Renal cortex interstitium (tissue), 11 donors: ENCODE results near the gene ATAD3C. TPM values are rescaled to one million over a fixed set of nuclear protein-coding genes. Genes with fewer than 3 reads are reported as not detected.
"Not testable (repeated sequence)": the region's sequence is repeated elsewhere in the genome, so short reads cannot be mapped to it uniquely, and the experiment has no call there.

Source experiments
- DNase-seq, 11 donors: peaks; one replicate each; pipeline ENCODE4 v3.0.0-alpha.2; 2013; ENCODE audit warnings: low read depth in 9 of 11, low spot score in 4 of 11; ENCODE audit errors: extremely low read depth in 1 of 11
- polyA plus RNA-seq, 3 donors: library from polyadenylated mRNA; unstranded; fragments of 120-200 nt; gene quantifications; one replicate each; pipeline ENCODE4 v1.2.1, GENCODE V29; 2013; ENCODE audit not compliant: insufficient read length in 3 of 3

ATAD3C gene
- polyA plus RNA-seq, 3 donors, result 2.2 to 5.5 (median 2.9) TPM

GRCh38 chr1:1513675-1514074 is 64.2 kb downstream of the ATAD3C start:
- not testable (repeated sequence) for DNase-seq

GRCh38 chr1:1514376-1514775 is 64.9 kb downstream of the ATAD3C start:
- not testable (repeated sequence) for DNase-seq

GRCh38 chr1:1516923-1517322 is 67.4 kb downstream of the ATAD3C start:
- not testable (repeated sequence) for DNase-seq

GRCh38 chr1:1517973-1518620 is 68.6 kb downstream of the ATAD3C start:
- DNase-seq, result no peak

GRCh38 chr1:1518621-1519007 is 69.1 kb downstream of the ATAD3C start:
- DNase-seq, result not testable (repeated sequence)

Other genes with a start within 250 kb of the ATAD3C start
- under 1 TPM; 0.20 to 0.80 (median 0.43) TPM for gene TNFRSF18, start 243.1 kb upstream of the ATAD3C start, polyA plus RNA-seq
- gene TNFRSF4, start 235.5 kb upstream of the ATAD3C start, polyA plus RNA-seq, result 1 to 10 TPM; 1.1 to 3.0 (median 2.4) TPM
- 100 to 1,000 TPM; 106 to 141 (median 132) TPM for gene SDF4, start 217.7 kb upstream of the ATAD3C start, polyA plus RNA-seq
- gene B3GALT6, start 217.5 kb upstream of the ATAD3C start, polyA plus RNA-seq, result 10 to 100 TPM; 20.9 to 22.5 (median 21.3) TPM
- 10 to 100 TPM in 2 of 3 donors, 1 to 10 TPM in 1; 7.5 to 17.4 (median 12.2) TPM for gene C1QTNF12, start 203.0 kb upstream of the ATAD3C start, polyA plus RNA-seq
- gene UBE2J2, start 175.8 kb upstream of the ATAD3C start, polyA plus RNA-seq, result 10 to 100 TPM; 44.5 to 58.5 (median 53.4) TPM
- 10 to 100 TPM in 1 of 3 donors, 1 to 10 TPM in 2; 3.9 to 10.5 (median 5.8) TPM for gene SCNN1D, start 169.3 kb upstream of the ATAD3C start, polyA plus RNA-seq
- gene ACAP3, start 141.8 kb upstream of the ATAD3C start, polyA plus RNA-seq, result 10 to 100 TPM; 22.4 to 39.1 (median 38.3) TPM
- 10 to 100 TPM in 2 of 3 donors, 1 to 10 TPM in 1; 4.5 to 10.4 (median 10.0) TPM for gene PUSL1, start 141.1 kb upstream of the ATAD3C start, polyA plus RNA-seq
- 100 to 1,000 TPM; 107 to 159 (median 117) TPM for gene INTS11, start 125.0 kb upstream of the ATAD3C start, polyA plus RNA-seq
- 10 to 100 TPM; 10.0 to 18.0 (median 16.0) TPM for gene CPTP, start 124.9 kb upstream of the ATAD3C start, polyA plus RNA-seq
- gene TAS1R3, start 118.4 kb upstream of the ATAD3C start, polyA plus RNA-seq, result under 1 TPM; 0.31 to 0.52 (median 0.47) TPM
- gene DVL1, start 100.3 kb upstream of the ATAD3C start, polyA plus RNA-seq, result 10 to 100 TPM; 23.6 to 45.9 (median 42.6) TPM
- 100 to 1,000 TPM; 145 to 202 (median 196) TPM for gene MXRA8, start 91.1 kb upstream of the ATAD3C start, polyA plus RNA-seq
- 10 to 100 TPM; 52.0 to 89.3 (median 86.3) TPM for gene AURKAIP1, start 74.5 kb upstream of the ATAD3C start, polyA plus RNA-seq
- gene CCNL2, start 50.4 kb upstream of the ATAD3C start, polyA plus RNA-seq, result 100 to 1,000 TPM; 241 to 386 (median 255) TPM
- 100 to 1,000 TPM; 115 to 120 (median 120) TPM for gene MRPL20, start 42.4 kb upstream of the ATAD3C start, polyA plus RNA-seq
- gene ANKRD65, start 28.4 kb upstream of the ATAD3C start, polyA plus RNA-seq, result 10 to 100 TPM in 2 of 3 donors, 1 to 10 TPM in 1; 8.3 to 14.7 (median 10.6) TPM
- 10 to 100 TPM; 31.6 to 74.6 (median 62.4) TPM for gene VWA1, start 14.0 kb upstream of the ATAD3C start, polyA plus RNA-seq
- 10 to 100 TPM; 11.6 to 28.5 (median 15.1) TPM for gene ATAD3B, start 22.1 kb downstream of the ATAD3C start, polyA plus RNA-seq
- 10 to 100 TPM; 15.4 to 29.0 (median 25.9) TPM for gene ATAD3A, start 62.5 kb downstream of the ATAD3C start, polyA plus RNA-seq
- 10 to 100 TPM in 1 of 3 donors, 1 to 10 TPM in 2; 4.0 to 12.1 (median 6.6) TPM for gene TMEM240, start 90.9 kb downstream of the ATAD3C start, polyA plus RNA-seq
- gene SSU72, start 125.2 kb downstream of the ATAD3C start, polyA plus RNA-seq, result 10 to 100 TPM; 79.9 to 85.8 (median 80.6) TPM
- 1 to 10 TPM; 1.8 to 4.8 (median 3.2) TPM for gene FNDC10, start 150.4 kb downstream of the ATAD3C start, polyA plus RNA-seq
- 10 to 100 TPM; 30.3 to 71.4 (median 70.4) TPM for gene MIB2, start 165.8 kb downstream of the ATAD3C start, polyA plus RNA-seq
- 10 to 100 TPM; 15.0 to 36.3 (median 35.3) TPM for gene MMP23B, start 182.5 kb downstream of the ATAD3C start, polyA plus RNA-seq
- 10 to 100 TPM; 37.7 to 45.5 (median 42.4) TPM for gene CDK11B, start 209.3 kb downstream of the ATAD3C start, polyA plus RNA-seq
- gene SLC35E2B, start 243.1 kb downstream of the ATAD3C start, polyA plus RNA-seq, result 10 to 100 TPM; 66.8 to 81.4 (median 67.8) TPM